DOHH2 (cell line): ENCODE results near the gene NPY.

ENCODE experiments used
- H3F3A ChIP-seq: fragments of 200-600 bp; sonication (generic), shearing (Covaris generic); 2 replicates; pipeline ENCODE4 v1.6.0; 2016; ENCODE audit warnings: antibody characterized with exemption, mild to moderate bottlenecking; ENCODE audit not compliant: control insufficient read depth, insufficient read depth
- H3K27ac ChIP-seq: fragments of 200-600 bp; sonication (generic); 2 replicates; pipeline ENCODE4 v1.5.1; 2014; ENCODE audit warnings: low read depth, mild to moderate bottlenecking, low read length, moderate library complexity
- H3K27me3 ChIP-seq: fragments of 200-600 bp; sonication (generic); 2 replicates; pipeline ENCODE4 v1.6.1; 2014; ENCODE audit warnings: mild to moderate bottlenecking, low read length, mixed read lengths; ENCODE audit not compliant: control insufficient read depth
- H3K36me3 ChIP-seq: fragments of 200-600 bp; sonication (generic); 2 replicates; pipeline ENCODE4 v1.6.1; 2014; ENCODE audit warnings: mild to moderate bottlenecking, low read length, moderate library complexity, mixed read lengths; ENCODE audit not compliant: control insufficient read depth
- H3K4me1 ChIP-seq: fragments of 200-600 bp; sonication (generic); 2 replicates; pipeline ENCODE4 v1.6.1; 2014; ENCODE audit warnings: mild to moderate bottlenecking, low read length, mixed read lengths; ENCODE audit not compliant: control insufficient read depth
- H3K4me2 ChIP-seq: fragments of 200-600 bp; sonication (generic); 2 replicates; pipeline ENCODE4 v1.6.0; 2014; ENCODE audit warnings: mild to moderate bottlenecking, low read length, moderate library complexity
- H3K4me3 ChIP-seq: fragments of 200-600 bp; sonication (generic); 2 replicates; pipeline ENCODE4 v1.5.1; 2014; ENCODE audit warnings: mild to moderate bottlenecking, low read length, mixed read lengths
- H3K79me2 ChIP-seq: fragments of 200-600 bp; sonication (generic); 2 replicates; pipeline ENCODE4 v1.6.1; 2014; ENCODE audit warnings: mild to moderate bottlenecking, low read length, mixed read lengths; ENCODE audit not compliant: control insufficient read depth
- H3K9me2 ChIP-seq: fragments of 200-600 bp; sonication (generic); replicated peaks from 2 replicates; pipeline ENCODE4 v1.6.1; 2014; ENCODE audit warnings: mild to moderate bottlenecking, low read length, mixed read lengths; ENCODE audit not compliant: control insufficient read depth
- H3K9me3 ChIP-seq: fragments of 200-600 bp; sonication (generic); 2 replicates; pipeline ENCODE4 v1.6.1; 2014; ENCODE audit warnings: antibody characterized with exemption, low read length, mixed read lengths; ENCODE audit not compliant: control insufficient read depth, insufficient read depth
- H4K20me1 ChIP-seq: fragments of 200-600 bp; sonication (generic); 2 replicates; pipeline ENCODE4 v1.6.0; 2014; ENCODE audit warnings: low read depth, mild to moderate bottlenecking, antibody characterized with exemption, low read length, moderate library complexity; ENCODE audit not compliant: control insufficient read depth, insufficient read depth
- CTCF ChIP-seq: fragments of 200-600 bp; sonication (generic); IDR thresholded peaks from one replicate; pipeline ENCODE4 v1.5.1; 2014; ENCODE audit warnings: antibody characterized with exemption, mild to moderate bottlenecking, low read depth, low read length; ENCODE audit not compliant: poor library complexity, severe bottlenecking
- EZH2phosphoT487 ChIP-seq: fragments of 200-600 bp; sonication (generic); IDR thresholded peaks from 2 replicates; pipeline ENCODE4 v1.6.1; 2017; ENCODE audit warnings: borderline replicate concordance, mild to moderate bottlenecking, antibody characterized with exemption, low read length, moderate library complexity, mixed read lengths

Gene NPY

GRCh38 chr7:24336461-24336860 lies 52.5 kb downstream of the NPY start:
- no peak for TF ChIP-seq EZH2phosphoT487
- Histone ChIP-seq H4K20me1 (no peaks in the 10 kb centered on the region), H3K79me2 (no peaks in the 10 kb centered on the region), H3K36me3 (no peaks in the 10 kb centered on the region), H3K27me3 (peaks cover 19% of the 10 kb centered on the region), H3K9me2 (no peaks in the 10 kb centered on the region), H3F3A (no peaks in the 10 kb centered on the region), H3K4me1 (no peaks in the 10 kb centered on the region), H3K4me2 (no peak overlapping the region), H3K27ac (no peak overlapping the region), H3K9me3 (peaks cover 7% of the 10 kb centered on the region; the same call in 1 of the 2 replicates), H3K4me3 (no peak overlapping the region)

GRCh38 chr7:24337180-24337579 lies 53.2 kb downstream of the NPY start:
- Histone ChIP-seq H3K4me1 (no peaks in the 10 kb centered on the region), H3K27ac (no peak overlapping the region), H4K20me1 (no peaks in the 10 kb centered on the region), H3K9me2 (no peaks in the 10 kb centered on the region), H3K9me3 (peaks cover 3% of the 10 kb centered on the region; the same call in 1 of the 2 replicates), H3K4me2 (no peak overlapping the region), H3K79me2 (no peaks in the 10 kb centered on the region), H3K4me3 (no peak overlapping the region), H3F3A (no peaks in the 10 kb centered on the region), H3K36me3 (no peaks in the 10 kb centered on the region), H3K27me3 (peaks cover 19% of the 10 kb centered on the region)
- no peak for TF ChIP-seq EZH2phosphoT487
- no peak for TF ChIP-seq CTCF

GRCh38 chr7:24339575-24339974 lies 55.6 kb downstream of the NPY start:
- Histone ChIP-seq H3K27me3 (peaks cover 19% of the 10 kb centered on the region), H3K36me3 (no peaks in the 10 kb centered on the region), H3K4me3 (no peak overlapping the region), H3K4me2 (no peak overlapping the region), H4K20me1 (no peaks in the 10 kb centered on the region), H3K79me2 (no peaks in the 10 kb centered on the region), H3K9me3 (no peaks in the 10 kb centered on the region), H3K4me1 (no peaks in the 10 kb centered on the region), H3F3A (no peaks in the 10 kb centered on the region), H3K9me2 (no peaks in the 10 kb centered on the region), H3K27ac (no peak overlapping the region)
- TF ChIP-seq EZH2phosphoT487 (no peak), CTCF (no peak)

- Histone ChIP-seq H3K4me1 (no peaks in the 10 kb centered on the region), H3K27me3 (peaks cover 19% of the 10 kb centered on the region), H3K9me3 (no peaks in the 10 kb centered on the region), H3K4me2 (no peak overlapping the region), H4K20me1 (no peaks in the 10 kb centered on the region), H3F3A (no peaks in the 10 kb centered on the region), H3K27ac (no peak overlapping the region), H3K9me2 (no peaks in the 10 kb centered on the region), H3K4me3 (no peak overlapping the region), H3K79me2 (no peaks in the 10 kb centered on the region), H3K36me3 (no peaks in the 10 kb centered on the region)
- TF ChIP-seq EZH2phosphoT487 = no peak
- TF ChIP-seq CTCF = no peak
Observed at GRCh38 chr7:24340727-24341126, 56.7 kb downstream of the NPY start.
